ENCODE data around the gene DDAH2.
A peak's percentile ranks its signal among the peaks of the same experiment; 100 is the strongest.

Gene DDAH2

DNA sequence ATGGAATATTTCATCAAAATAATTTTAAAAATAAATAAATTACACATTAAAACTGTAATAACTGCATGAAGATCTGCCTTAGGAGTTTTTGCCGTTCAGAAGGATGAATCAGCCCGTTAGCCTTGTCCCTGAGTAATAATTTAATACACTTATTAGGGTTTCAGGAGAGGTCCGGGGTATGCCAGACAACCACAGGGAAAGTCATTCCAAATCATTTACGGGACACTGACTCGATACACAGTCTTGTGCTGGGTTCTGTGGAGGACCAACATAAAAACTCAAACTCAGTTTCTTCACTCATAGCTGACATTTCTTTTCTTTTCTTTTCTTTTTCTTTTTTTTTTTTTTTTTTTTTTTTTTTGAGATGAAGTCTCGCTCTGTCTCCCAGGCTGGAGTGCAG is 23.2 kb downstream of the DDAH2 start:
- H3K4me3 ChIP-seq (replicated peaks; ENCODE audit: low read depth, low read length): no peak overlapping the region
- DNase-seq (ENCODE audit: low read depth): no peak
- TF ChIP-seq, protein P1, sequence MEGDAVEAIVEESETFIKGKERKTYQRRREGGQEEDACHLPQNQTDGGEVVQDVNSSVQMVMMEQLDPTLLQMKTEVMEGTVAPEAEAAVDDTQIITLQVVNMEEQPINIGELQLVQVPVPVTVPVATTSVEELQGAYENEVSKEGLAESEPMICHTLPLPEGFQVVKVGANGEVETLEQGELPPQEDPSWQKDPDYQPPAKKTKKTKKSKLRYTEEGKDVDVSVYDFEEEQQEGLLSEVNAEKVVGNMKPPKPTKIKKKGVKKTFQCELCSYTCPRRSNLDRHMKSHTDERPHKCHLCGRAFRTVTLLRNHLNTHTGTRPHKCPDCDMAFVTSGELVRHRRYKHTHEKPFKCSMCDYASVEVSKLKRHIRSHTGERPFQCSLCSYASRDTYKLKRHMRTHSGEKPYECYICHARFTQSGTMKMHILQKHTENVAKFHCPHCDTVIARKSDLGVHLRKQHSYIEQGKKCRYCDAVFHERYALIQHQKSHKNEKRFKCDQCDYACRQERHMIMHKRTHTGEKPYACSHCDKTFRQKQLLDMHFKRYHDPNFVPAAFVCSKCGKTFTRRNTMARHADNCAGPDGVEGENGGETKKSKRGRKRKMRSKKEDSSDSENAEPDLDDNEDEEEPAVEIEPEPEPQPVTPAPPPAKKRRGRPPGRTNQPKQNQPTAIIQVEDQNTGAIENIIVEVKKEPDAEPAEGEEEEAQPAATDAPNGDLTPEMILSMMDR (IDR thresholded peaks at IDR 0.05; ENCODE audit: low read length, missing control alignments): no peak

DNA sequence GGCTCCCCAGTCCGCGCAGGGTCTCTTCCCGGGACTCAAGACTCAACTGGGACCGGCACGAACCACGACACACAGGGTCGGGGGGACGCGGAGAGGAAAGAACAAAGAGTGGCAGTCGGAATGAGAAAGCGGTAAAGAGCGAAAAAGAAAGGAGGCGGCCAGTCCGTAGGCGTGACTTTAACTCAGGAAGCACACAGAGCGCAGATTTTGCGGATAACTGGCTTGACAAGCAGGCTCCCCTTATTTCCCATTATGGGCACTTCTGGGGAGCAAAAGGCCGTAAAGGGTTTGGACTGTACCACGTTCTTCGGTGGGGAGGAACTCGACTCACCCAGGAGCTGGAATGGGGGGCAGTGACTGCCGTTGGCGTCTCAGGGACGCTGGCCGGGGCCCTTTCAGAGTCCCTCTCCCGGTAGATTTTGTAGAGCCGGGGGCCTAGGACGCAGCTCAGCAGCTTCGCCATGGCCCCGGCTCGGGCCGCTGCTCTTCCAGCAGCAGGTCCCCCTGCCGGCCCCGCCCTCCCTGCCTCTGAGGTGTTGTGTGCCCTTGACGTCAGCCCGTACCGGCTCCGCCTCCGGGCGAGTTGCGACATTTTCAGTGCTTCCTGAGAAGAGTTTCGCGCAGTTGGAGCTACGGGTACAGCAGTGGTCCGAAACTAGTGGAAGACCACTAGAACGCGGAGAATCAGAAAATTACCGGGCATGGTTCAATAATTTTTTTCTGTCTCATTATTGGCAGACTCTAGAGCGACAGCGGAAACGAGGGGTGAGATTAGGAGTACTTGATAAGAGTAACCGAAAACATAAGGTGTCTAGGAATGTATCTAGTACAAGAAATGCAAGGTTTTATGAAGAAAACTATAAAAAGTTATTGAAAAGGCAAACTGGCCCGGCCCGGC is 26.0 kb downstream of the DDAH2 start, which contains the start of gene ABHD16A:
TSS of gene ABHD16A (minus strand) at position 506 of the 898 bp plus-strand sequence. CDS start at position 463, 43 bp downstream.
- H3K4me3 ChIP-seq (replicated peaks; ENCODE audit: low read depth, low read length): peak within 1 kb of the TSS; percentile 97
- peak; percentile 99 for DNase-seq (ENCODE audit: low read depth)
- TF ChIP-seq, protein P1 (IDR thresholded peaks at IDR 0.05; ENCODE audit: low read length, missing control alignments): no peak

DNA sequence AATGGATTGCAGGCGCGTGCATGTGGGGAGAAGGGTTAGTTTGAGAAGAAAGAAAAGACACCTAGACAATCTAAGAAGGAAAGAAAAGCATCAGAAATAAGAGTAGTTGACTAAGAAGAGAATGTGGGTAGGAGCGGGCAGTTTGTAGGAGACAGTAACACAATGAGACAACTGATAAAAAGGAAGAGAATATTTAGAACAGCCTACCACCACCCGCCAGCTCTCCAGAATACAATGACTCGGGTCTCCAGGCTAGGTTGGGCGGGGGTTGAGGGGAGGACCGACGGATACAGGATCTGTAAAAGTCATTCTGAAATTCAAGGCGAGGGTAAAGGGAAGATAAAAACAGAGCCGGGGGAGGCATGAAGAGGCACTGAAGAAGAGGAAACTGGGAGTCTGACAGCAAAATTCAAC is 26.7 kb downstream of the DDAH2 start:
- DNase-seq (ENCODE audit: low read depth): no peak
- peak overlapping the region; percentile 97 for H3K4me3 ChIP-seq (replicated peaks; ENCODE audit: low read depth, low read length)
- TF ChIP-seq, protein P1 (IDR thresholded peaks at IDR 0.05; ENCODE audit: low read length, missing control alignments): no peak

DNA sequence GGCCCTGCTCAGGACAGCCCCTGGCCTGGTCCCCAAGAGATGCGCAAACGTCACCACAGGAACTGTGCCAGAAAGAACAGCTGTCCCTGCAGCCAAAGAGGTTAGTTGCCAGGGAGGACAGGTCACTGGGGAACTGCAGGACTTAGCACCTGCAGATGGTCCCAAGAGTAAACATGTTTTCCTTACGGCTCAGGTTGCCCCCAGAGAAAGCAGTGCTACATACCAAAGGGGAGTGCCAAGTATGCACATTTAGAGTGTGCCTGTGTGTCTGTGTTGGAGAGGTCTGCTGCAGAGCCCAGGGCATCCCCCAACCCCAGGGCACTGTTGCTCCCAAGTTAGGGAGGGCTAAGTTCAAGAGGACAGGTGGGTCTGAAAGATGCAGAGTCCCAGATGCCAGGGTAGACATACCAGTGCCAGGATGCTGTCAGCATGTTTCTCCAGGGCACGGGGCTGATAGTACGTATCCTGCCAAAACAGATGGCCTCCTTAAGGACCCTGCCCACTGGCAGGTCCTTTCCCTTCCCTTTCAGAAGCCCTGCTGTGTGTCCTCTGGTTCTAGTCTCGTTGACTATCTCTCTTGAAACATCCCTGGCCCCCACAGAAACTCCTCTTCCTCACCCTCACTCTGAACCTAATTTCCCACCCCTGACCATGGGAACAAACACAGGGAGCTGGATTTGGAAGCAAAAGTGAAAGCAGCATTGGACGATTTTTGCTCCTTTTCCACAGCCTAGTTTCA is 27.3 kb downstream of the DDAH2 start:
- H3K4me3 ChIP-seq (replicated peaks; ENCODE audit: low read depth, low read length): peak overlapping the region; percentile 97
- TF ChIP-seq, protein P1 (IDR thresholded peaks at IDR 0.05; ENCODE audit: low read length, missing control alignments): no peak
- peak; percentile 25 for DNase-seq (ENCODE audit: low read depth)

DNA sequence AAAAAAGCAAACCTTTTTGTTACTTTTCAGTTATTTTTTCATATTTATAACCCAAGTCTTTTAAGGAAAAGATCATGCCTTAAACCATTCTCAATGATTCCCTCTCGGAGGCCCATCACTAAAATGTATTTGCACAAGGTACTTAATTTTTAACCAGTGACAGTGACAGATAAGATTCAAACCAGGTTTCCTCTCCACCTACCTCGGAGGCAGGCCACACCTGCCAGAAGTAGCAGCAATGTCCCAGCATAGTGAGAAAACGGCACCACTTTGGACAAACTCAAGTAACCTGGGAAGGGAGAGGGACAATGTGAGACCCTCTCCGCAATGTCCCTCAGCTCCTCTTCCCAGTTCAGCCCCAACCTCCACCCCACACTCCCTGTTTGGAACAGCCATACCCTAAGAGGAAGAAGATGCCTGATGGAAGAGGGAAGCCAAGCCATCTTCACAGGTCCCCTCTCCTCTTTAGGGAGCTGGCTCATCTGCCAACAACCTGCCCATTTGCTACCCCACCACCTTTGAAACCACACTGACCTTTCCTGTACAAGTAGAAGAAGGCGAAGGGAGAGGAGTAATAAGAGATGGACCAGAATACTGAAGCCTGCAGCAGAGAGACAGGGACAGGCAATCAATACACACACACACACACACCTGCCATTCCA is 28.2 kb downstream of the DDAH2 start:
- DNase-seq (ENCODE audit: low read depth): no peak
- H3K4me3 ChIP-seq (replicated peaks; ENCODE audit: low read depth, low read length): no peak overlapping the region
- TF ChIP-seq, protein P1 (IDR thresholded peaks at IDR 0.05; ENCODE audit: low read length, missing control alignments): no peak

DNA sequence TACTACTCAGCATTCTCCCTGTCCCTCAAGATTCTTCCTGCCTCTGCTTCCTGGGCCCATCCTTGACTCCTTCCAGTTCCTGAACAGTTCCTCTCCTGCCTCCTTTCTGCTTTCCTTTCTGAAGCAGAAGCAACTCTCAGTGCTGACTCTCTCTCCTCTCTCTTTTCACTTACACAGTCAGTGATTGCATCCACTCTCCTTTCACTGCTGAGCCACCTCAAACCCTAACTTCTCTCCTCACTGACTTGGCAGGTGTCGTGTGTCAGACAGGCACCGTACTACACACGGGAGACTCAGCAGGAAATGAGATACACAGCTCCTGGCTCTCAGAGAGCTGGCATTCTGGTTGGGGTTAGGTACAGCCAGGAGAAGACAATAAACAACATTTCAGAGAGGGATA is 31.5 kb downstream of the DDAH2 start:
- H3K4me3 ChIP-seq (replicated peaks; ENCODE audit: low read depth, low read length): no peak overlapping the region
- TF ChIP-seq, protein P1 (IDR thresholded peaks at IDR 0.05; ENCODE audit: low read length, missing control alignments): no peak
- no peak for DNase-seq (ENCODE audit: low read depth)
